RCC 7860 (cell line): ENCODE results near the gene KIF9.
"Not testable (repeated sequence)": the region's sequence is repeated elsewhere in the genome, so short reads cannot be mapped to it uniquely, and the experiment has no call there.

Experiments
- DNase-seq: peaks from one replicate; pipeline ENCODE4 v3.0.0-alpha.2; 2015; ENCODE audit warnings: low spot score
- FAIRE-seq: peaks from 2 replicates; lab custom pipeline; 2012; peaks lifted over from hg19 to GRCh38; lab: Jason Lieb, UNC

Gene KIF9

GRCh38 chr3:47194994-47195393 lies 87.6 kb downstream of the KIF9 start:
- DNase-seq (no peak), FAIRE-seq (no peak)

DNA sequence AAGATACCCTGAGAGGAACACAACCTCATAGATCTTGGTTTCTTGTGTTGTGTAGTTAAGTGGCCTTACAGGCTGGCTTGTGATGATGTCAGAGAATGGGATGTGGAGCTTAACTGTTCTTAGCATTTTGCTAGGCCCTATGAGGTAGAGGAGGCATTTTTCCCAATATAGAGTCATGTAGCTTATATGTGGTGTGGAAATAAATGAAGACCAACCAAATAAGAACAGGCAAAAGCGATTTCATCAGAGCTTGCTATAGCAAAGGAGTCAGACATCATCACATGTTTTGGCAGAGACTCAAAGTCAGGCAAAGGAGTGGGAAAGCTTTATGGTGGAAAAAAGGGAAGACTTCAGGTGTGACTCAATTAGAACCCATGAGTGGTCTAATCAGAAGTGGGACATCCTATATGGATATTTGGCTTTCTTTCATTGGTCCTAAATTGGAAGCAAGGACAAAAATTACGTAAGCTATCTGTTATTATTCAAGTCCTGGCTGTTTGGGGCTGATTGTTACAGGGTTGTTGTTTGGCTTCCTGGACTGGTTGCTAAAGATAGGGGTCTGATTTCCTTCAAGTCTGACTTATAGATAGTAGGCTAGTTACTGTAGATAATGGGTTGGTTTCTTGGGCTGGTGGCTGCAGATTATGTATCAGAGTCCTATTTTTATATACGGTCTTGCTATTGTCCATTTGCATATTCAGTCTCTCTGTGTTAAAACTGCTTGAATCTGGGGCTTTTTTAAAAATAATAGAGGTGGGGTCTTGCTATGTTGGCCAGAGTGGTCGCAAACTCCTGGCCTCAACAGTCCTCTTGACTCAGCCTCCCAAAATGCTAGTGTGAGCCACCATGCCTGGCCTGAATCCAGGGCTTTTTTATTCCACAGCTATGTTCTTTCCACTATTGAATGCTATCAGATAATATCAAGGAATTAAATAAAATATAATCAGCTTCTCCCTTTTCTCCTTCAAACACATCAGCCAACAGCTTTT lies 88.4 kb downstream of the KIF9 start:
- no peak for DNase-seq
- no peak for FAIRE-seq

GRCh38 chr3:47186285-47186684 lies 96.3 kb downstream of the KIF9 start:
- no peak for DNase-seq
- no peak for FAIRE-seq

- not testable (repeated sequence) for FAIRE-seq, DNase-seq
Measured at GRCh38 chr3:47181685-47182084, 100.9 kb downstream of the KIF9 start.

DNA sequence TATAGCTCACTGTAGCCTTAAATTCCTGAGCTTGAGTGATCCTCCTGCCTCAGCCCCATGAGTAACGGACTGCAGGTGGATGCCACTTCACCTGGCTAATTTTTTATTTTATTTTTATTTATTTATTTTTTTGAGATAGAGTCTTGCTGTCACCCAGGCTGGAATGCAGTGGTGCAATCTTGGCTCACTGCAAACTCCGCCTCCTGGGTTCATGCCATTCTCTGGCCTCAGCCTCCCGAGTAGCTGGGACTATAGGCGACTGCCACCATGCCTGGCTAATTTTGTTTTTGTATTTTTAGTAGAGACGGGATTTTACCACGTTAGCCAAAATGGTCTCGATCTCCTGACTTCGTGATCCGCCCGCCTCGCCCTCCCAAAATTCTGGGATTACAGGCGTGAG lies 102.6 kb downstream of the KIF9 start:
- DNase-seq, FAIRE-seq: not testable (repeated sequence)
